GM12878 (cell line): ENCODE measurements around the gene NOS1AP. TPM values are rescaled to one million over a fixed set of nuclear protein-coding genes. Genes with fewer than 3 reads are reported as not detected.

Experiments
- ATAC-seq: fragments of 200-7000 bp; cut with Tn5 transposase; 3 replicates; pipeline ENCODE4 v1.9.1; 2020; ENCODE audit warnings: mild to moderate bottlenecking, moderate library complexity
- BruUV-seq: library from RNA; stranded (reverse); fragments of 400-500 nt; replicated peaks from 2 replicates; lab custom pipeline; 2021; lab: Mats Ljungman, UMichigan
- CTCF ChIA-PET: fragments of 300-600 bp; sonication (Branson Sonifier 250); formaldehyde crosslinking; extraction: SDS; loops from one replicate; lab custom pipeline; 2021; ENCODE audit warnings: inconsistent platforms; lab: Yijun Ruan, JAX
- POLR2A ChIA-PET: fragments of 350-600 bp; formaldehyde crosslinking; extraction: SDS; loops from one replicate; lab custom pipeline; 2021; ENCODE audit warnings: inconsistent platforms; lab: Charles Lee
- RAD21 ChIA-PET: fragments of 300-600 bp; sonication (Branson Sonifier 250); formaldehyde crosslinking; loops from one replicate; lab custom pipeline; 2023; ENCODE audit warnings: antibody characterized with exemption; ENCODE audit not compliant: unreplicated experiment; lab: Charles Lee
- SMC1A ChIA-PET: fragments of 300-600 bp; sonication (Branson Sonifier 250); formaldehyde crosslinking; loops from one replicate; lab custom pipeline; 2023; ENCODE audit not compliant: unreplicated experiment, uncharacterized antibody; lab: Charles Lee
- DNase-seq: peaks from one replicate; pipeline ENCODE4 v3.0.0-alpha.2; 2011; ENCODE audit warnings: low read depth, low spot score
- FAIRE-seq: peaks from 3 replicates; lab custom pipeline; 2011; peaks lifted over from hg19 to GRCh38; lab: Jason Lieb, UNC
- H2AFZ ChIP-seq: 2 replicates; pipeline ENCODE4 v1.6.0; 2011; ENCODE audit warnings: low read depth, low read length, control low read depth; ENCODE audit not compliant: control insufficient read depth
- H3K27ac ChIP-seq: 2 replicates; pipeline ENCODE4 v1.5.1; 2011; ENCODE audit warnings: control low read depth; ENCODE audit not compliant: control insufficient read depth, insufficient read depth
- H3K27me3 ChIP-seq, 2 experiments: replicated peaks in 1 of 2; 2 replicates each; pipeline versions ENCODE4 v1.6.0 to v1.6.1; 2011; ENCODE audit warnings: low read length in 1 of 2; ENCODE audit not compliant: control insufficient read depth in 2 of 2, insufficient read depth in 2 of 2
- H3K36me3 ChIP-seq, 2 experiments: 2 replicates each; pipeline ENCODE4 v1.5.1; 2011; ENCODE audit warnings: low read length in 1 of 2; ENCODE audit not compliant: control insufficient read depth in 2 of 2, insufficient read depth in 2 of 2
- H3K4me1 ChIP-seq: 2 replicates; pipeline ENCODE4 v1.6.1; 2011; ENCODE audit warnings: mild to moderate bottlenecking, low read length, moderate library complexity, mixed read lengths; ENCODE audit not compliant: control insufficient read depth, insufficient read depth
- H3K4me2 ChIP-seq: 2 replicates; pipeline ENCODE4 v1.6.0; 2011; ENCODE audit warnings: control low read depth; ENCODE audit not compliant: control insufficient read depth, insufficient read depth
- H3K4me3 ChIP-seq: fragments of 200-600 bp; sonication (generic); 2 replicates; pipeline ENCODE4 v1.5.1; 2016
- H3K79me2 ChIP-seq: 2 replicates; pipeline ENCODE4 v1.6.0; 2011; ENCODE audit warnings: low read length; ENCODE audit not compliant: control insufficient read depth, insufficient read depth
- H3K9ac ChIP-seq: 2 replicates; pipeline ENCODE4 v1.8.0; 2011; ENCODE audit warnings: low read length, control low read depth, mixed read lengths; ENCODE audit not compliant: control insufficient read depth, insufficient read depth
- H3K9me3 ChIP-seq: replicated peaks from 3 replicates; pipeline ENCODE4 v1.5.1; 2011; ENCODE audit warnings: mild to moderate bottlenecking, low read length; ENCODE audit not compliant: control insufficient read depth, insufficient read depth
- H4K20me1 ChIP-seq: 2 replicates; pipeline ENCODE4 v1.6.0; 2011; ENCODE audit not compliant: control insufficient read depth, insufficient read depth
- BMI1 ChIP-seq: fragments of 450-650 bp; IDR thresholded peaks from 2 replicates; pipeline ENCODE4 v1.6.1; 2016; ENCODE audit warnings: mild to moderate bottlenecking, moderate library complexity, borderline replicate concordance
- CBX3 ChIP-seq: fragments of 200-600 bp; sonication (generic); IDR thresholded peaks from 2 replicates; pipeline ENCODE4 v1.6.1; 2016; ENCODE audit warnings: low read depth, borderline replicate concordance
- IKZF2 ChIP-seq, 2 experiments: fragments of 450-650 bp; IDR thresholded peaks; 2 replicates each; pipeline ENCODE4 v1.6.1; 2017; ENCODE audit warnings: mild to moderate bottlenecking in 2 of 2, moderate library complexity in 2 of 2
- MEF2A ChIP-seq: IDR thresholded peaks from 2 replicates; pipeline ENCODE4 v1.6.1; 2011; ENCODE audit warnings: low read depth, mild to moderate bottlenecking, low read length, moderate library complexity; ENCODE audit not compliant: insufficient read depth
- MXI1 ChIP-seq: fragments of 150-350 bp; IDR thresholded peaks from 2 replicates; pipeline ENCODE4 v1.6.1; 2011; ENCODE audit warnings: low read depth, mild to moderate bottlenecking, inconsistent platforms, low read length, improper control_type of control experiment
- SMARCA5 ChIP-seq: fragments of 450-650 bp; IDR thresholded peaks from 2 replicates; pipeline ENCODE4 v1.6.1; 2017; ENCODE audit warnings: mild to moderate bottlenecking
- WGBS: methylation state at CpG from one replicate; pipeline ENCODE4 v1.1.6; 2016; ENCODE audit warnings: low lambda C conversion rate; ENCODE audit not compliant: insufficient replicate concordance, insufficient coverage; ENCODE audit errors: missing lambda C conversion rate; 5-methylcytosine and 5-hydroxymethylcytosine counted together
- in situ Hi-C: fragments of 300-500 bp; cut with MboI; formaldehyde crosslinking; loops from 9 replicates; pipeline ENCODE4 v1.14.3; 2018; ENCODE audit warnings: mixed read lengths
- intact Hi-C: fragments of 100-400 bp; cut with micrococcal nuclease; formaldehyde crosslinking; loops from one replicate; pipeline ENCODE4 v1.14.2; 2022; ENCODE audit not compliant: unreplicated experiment
- polyA plus RNA-seq, 11 experiments: library from polyadenylated mRNA; depleted of rRNA in 4 of 11; unstranded in 6 of 11; stranded (reverse) in 5 of 11; fragments of >200 nt; fragmentation: Nextera tagmentation in 4 of 11; fragmentation: Illumina TruSeq in 1 of 11; extraction: Ambion mirVana in 4 of 11; extraction: Trizol in 1 of 11; gene quantifications; 1 replicate in 1 of 11; 2 replicates in 10 of 11; pipeline versions ENCODE4 v1.2.1 to v1.2.3, GENCODE V29; 2011 to 2016; ENCODE audit warnings: inconsistent platforms in 2 of 11, missing spikeins in 2 of 11, low read depth in 1 of 11
- total RNA-seq, 4 experiments: library from RNA; depleted of rRNA in 3 of 4; stranded (reverse); fragments of >200 nt in 3 of 4; fragmentation: Illumina TruSeq in 1 of 4; extraction: Trizol in 1 of 4; gene quantifications; 2 replicates each; pipeline versions ENCODE4 v1.2.1 to v1.2.3, GENCODE V29; 2013 to 2021
- TF ChIP-seq, protein P1 (sequence below): IDR thresholded peaks from 2 replicates; pipeline ENCODE4 v1.6.1; 2011; ENCODE audit warnings: low read depth, low read length, improper control_type of control experiment, borderline replicate concordance
- TF ChIP-seq, protein P2 (sequence below): fragments of 450-650 bp; formaldehyde crosslinking; IDR thresholded peaks from 2 replicates; pipeline ENCODE4 v1.4.0; 2020; ENCODE audit warnings: mild to moderate bottlenecking, moderate library complexity

NOS1AP gene
- total and polyA plus RNA-seq, 10 of the 15 experiments (the other 5 are each of a cell fraction or from before 2014, with no cell fraction given), result 0.03 to 0.15 TPM; not detected in 8

GRCh38 chr1:162077648-162078299, 8.3 kb downstream of the NOS1AP start:
- Histone ChIP-seq H2AFZ (no peak overlapping the region), H3K9me3 (no peaks in the 10 kb centered on the region), H3K36me3 (no peaks in the 10 kb centered on the region), H3K4me3 (no peak overlapping the region), H4K20me1 (no peaks in the 10 kb centered on the region), H3K4me2 (no peak overlapping the region), H3K4me1 (no peaks in the 10 kb centered on the region), H3K9ac (no peak overlapping the region), H3K27ac (no peak overlapping the region), H3K79me2 (no peaks in the 10 kb centered on the region), H3K27me3 (peaks cover 0 to 2% of the 10 kb centered on the region in 2 experiments; a peak in 1 of 4 replicates)
- TF ChIP-seq MEF2A (no peak), CBX3 (no peak), MXI1 (no peak), IKZF2 (IDR thresholded peaks at IDR 0.05) (no peak), SMARCA5 (no peak), BMI1 (no peak)
- TF ChIP-seq, protein P1, sequence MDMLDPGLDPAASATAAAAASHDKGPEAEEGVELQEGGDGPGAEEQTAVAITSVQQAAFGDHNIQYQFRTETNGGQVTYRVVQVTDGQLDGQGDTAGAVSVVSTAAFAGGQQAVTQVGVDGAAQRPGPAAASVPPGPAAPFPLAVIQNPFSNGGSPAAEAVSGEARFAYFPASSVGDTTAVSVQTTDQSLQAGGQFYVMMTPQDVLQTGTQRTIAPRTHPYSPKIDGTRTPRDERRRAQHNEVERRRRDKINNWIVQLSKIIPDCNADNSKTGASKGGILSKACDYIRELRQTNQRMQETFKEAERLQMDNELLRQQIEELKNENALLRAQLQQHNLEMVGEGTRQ, result no peak
- TF ChIP-seq, protein P2, sequence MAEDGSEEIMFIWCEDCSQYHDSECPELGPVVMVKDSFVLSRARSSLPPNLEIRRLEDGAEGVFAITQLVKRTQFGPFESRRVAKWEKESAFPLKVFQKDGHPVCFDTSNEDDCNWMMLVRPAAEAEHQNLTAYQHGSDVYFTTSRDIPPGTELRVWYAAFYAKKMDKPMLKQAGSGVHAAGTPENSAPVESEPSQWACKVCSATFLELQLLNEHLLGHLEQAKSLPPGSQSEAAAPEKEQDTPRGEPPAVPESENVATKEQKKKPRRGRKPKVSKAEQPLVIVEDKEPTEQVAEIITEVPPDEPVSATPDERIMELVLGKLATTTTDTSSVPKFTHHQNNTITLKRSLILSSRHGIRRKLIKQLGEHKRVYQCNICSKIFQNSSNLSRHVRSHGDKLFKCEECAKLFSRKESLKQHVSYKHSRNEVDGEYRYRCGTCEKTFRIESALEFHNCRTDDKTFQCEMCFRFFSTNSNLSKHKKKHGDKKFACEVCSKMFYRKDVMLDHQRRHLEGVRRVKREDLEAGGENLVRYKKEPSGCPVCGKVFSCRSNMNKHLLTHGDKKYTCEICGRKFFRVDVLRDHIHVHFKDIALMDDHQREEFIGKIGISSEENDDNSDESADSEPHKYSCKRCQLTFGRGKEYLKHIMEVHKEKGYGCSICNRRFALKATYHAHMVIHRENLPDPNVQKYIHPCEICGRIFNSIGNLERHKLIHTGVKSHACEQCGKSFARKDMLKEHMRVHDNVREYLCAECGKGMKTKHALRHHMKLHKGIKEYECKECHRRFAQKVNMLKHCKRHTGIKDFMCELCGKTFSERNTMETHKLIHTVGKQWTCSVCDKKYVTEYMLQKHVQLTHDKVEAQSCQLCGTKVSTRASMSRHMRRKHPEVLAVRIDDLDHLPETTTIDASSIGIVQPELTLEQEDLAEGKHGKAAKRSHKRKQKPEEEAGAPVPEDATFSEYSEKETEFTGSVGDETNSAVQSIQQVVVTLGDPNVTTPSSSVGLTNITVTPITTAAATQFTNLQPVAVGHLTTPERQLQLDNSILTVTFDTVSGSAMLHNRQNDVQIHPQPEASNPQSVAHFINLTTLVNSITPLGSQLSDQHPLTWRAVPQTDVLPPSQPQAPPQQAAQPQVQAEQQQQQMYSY, result no peak
- FAIRE-seq (no peak), DNase-seq (no peak), ATAC-seq (no peak)
- SMC1A ChIA-PET, result no interaction called here
- WGBS, result 94% methylated on average over 1 of the region's 1 CpG
- no TSS peak for BruUV-seq
- RAD21 ChIA-PET, result no interaction called here
- POLR2A ChIA-PET, result no interaction called here
- CTCF ChIA-PET, result no interaction called here
- intact Hi-C loops, result no loop called here
- in situ Hi-C loops, result no loop called here
